HepG2 (cell line): Measurements from ENCODE around the gene C1orf216. TPM values are rescaled to one million over a fixed set of nuclear protein-coding genes. Genes with fewer than 3 reads are reported as not detected.

ENCODE experiments used
- ATAC-seq: fragments of 200-7000 bp; cut with Tn5 transposase; 3 replicates; pipeline ENCODE4 v1.9.1; 2020; ENCODE audit warnings: mild to moderate bottlenecking, moderate library complexity
- BruUV-seq: library from RNA; stranded (reverse); fragments of 400-500 nt; replicated peaks from 2 replicates; lab custom pipeline; 2021; lab: Mats Ljungman, UMichigan
- CTCF ChIA-PET: fragments of 300-600 bp; formaldehyde crosslinking; extraction: SDS; loops from one replicate; lab custom pipeline; 2021; ENCODE audit warnings: low total read pairs, inconsistent platforms, low intra/inter-chr PET ratio; lab: Yijun Ruan, JAX
- POLR2A ChIA-PET: fragments of 350-600 bp; sonication (Branson Sonifier 250); formaldehyde crosslinking; loops from one replicate; lab custom pipeline; 2020; ENCODE audit warnings: antibody characterized with exemption, inconsistent platforms; lab: Yijun Ruan, JAX
- DNase-seq: peaks from one replicate; pipeline ENCODE4 v3.0.0-alpha.2; 2015; ENCODE audit warnings: low spot score
- FAIRE-seq: peaks from 3 replicates; lab custom pipeline; 2011; peaks lifted over from hg19 to GRCh38; lab: Jason Lieb, UNC
- H2AFZ ChIP-seq: one replicate; pipeline ENCODE4 v1.6.1; 2011; ENCODE audit warnings: low read length, inconsistent platforms
- H3K27ac ChIP-seq: fragments of 300-600 bp; 3 replicates; pipeline ENCODE4 v1.8.0; 2011; ENCODE audit warnings: mixed run types, mild to moderate bottlenecking, mixed read lengths, low read length, inconsistent platforms; ENCODE audit not compliant: insufficient read depth; ENCODE audit errors: extremely low read length
- H3K27me3 ChIP-seq, 2 experiments: fragments of 200-600 bp in 1 of 2; 2 replicates in 1 of 2; 3 replicates in 1 of 2; pipeline versions ENCODE4 v1.6.0 to v1.8.0; 2011; ENCODE audit warnings: low read length in 2 of 2, mild to moderate bottlenecking in 2 of 2, moderate library complexity in 2 of 2, inconsistent platforms in 1 of 2; ENCODE audit not compliant: insufficient read depth in 2 of 2, control insufficient read depth in 1 of 2
- H3K36me3 ChIP-seq, 2 experiments: fragments of 200-600 bp in 1 of 2; replicated peaks in 1 of 2; 2 replicates in 1 of 2; 3 replicates in 1 of 2; pipeline versions ENCODE4 v1.5.1 to v1.8.0; 2011; ENCODE audit warnings: low read length in 2 of 2, inconsistent platforms in 1 of 2; ENCODE audit not compliant: insufficient read depth in 2 of 2, control insufficient read depth in 1 of 2
- H3K4me1 ChIP-seq: 2 replicates; pipeline ENCODE4 v1.5.1; 2012; ENCODE audit warnings: low read length, inconsistent platforms; ENCODE audit not compliant: insufficient read depth
- H3K4me2 ChIP-seq: 2 replicates; pipeline ENCODE4 v1.6.0; 2011; ENCODE audit warnings: low read depth, low read length, inconsistent platforms
- H3K4me3 ChIP-seq, 3 experiments: fragments of 200-600 bp in 1 of 3; sonication (generic), shearing (Covaris generic) in 1 of 3; replicated peaks in 1 of 3; 2 replicates each; pipeline ENCODE4 v1.5.1; 2011 to 2016; ENCODE audit warnings: low read length in 3 of 3, inconsistent platforms in 2 of 3, low read depth in 2 of 3, mild to moderate bottlenecking in 2 of 3, control low read depth in 1 of 3, mixed read lengths in 1 of 3; ENCODE audit not compliant: insufficient read depth in 1 of 3
- H3K79me2 ChIP-seq: one replicate; pipeline ENCODE4 v1.6.1; 2011; ENCODE audit warnings: low read length, inconsistent platforms; ENCODE audit not compliant: insufficient read depth
- H3K9ac ChIP-seq: 2 replicates; pipeline ENCODE4 v1.6.0; 2011; ENCODE audit warnings: mild to moderate bottlenecking, low read depth, low read length, inconsistent platforms; ENCODE audit not compliant: insufficient read depth
- H3K9me3 ChIP-seq: 2 replicates; pipeline ENCODE4 v1.5.1; 2012; ENCODE audit warnings: mild to moderate bottlenecking, low read length
- H4K20me1 ChIP-seq: 2 replicates; pipeline ENCODE4 v1.6.0; 2011; ENCODE audit warnings: inconsistent platforms, mild to moderate bottlenecking, low read length, moderate library complexity; ENCODE audit not compliant: insufficient read depth
- ESRRA ChIP-seq: sonication (generic); formaldehyde crosslinking; IDR thresholded peaks from 2 replicates; pipeline ENCODE4 v1.5.1; 2020; ENCODE audit warnings: mild to moderate bottlenecking, low read depth, missing genetic modification reagents
- JUNB ChIP-seq: sonication (generic); formaldehyde crosslinking; IDR thresholded peaks from 2 replicates; pipeline ENCODE4 v1.8.0; 2022; ENCODE audit warnings: missing genetic modification reagents, mild to moderate bottlenecking, borderline replicate concordance
- SAP130 ChIP-seq: IDR thresholded peaks from 2 replicates; pipeline ENCODE4 v1.6.1; 2016; ENCODE audit warnings: low read depth
- TEAD2 ChIP-seq: sonication (generic); formaldehyde crosslinking; IDR thresholded peaks from 2 replicates; pipeline ENCODE4 v1.9.0; 2021; ENCODE audit warnings: missing genetic modification reagents
- ZFP1 ChIP-seq: IDR thresholded peaks from 2 replicates; pipeline ENCODE4 v1.6.1; 2016
- ZMYM3 ChIP-seq: sonication (generic); formaldehyde crosslinking; IDR thresholded peaks from 2 replicates; pipeline ENCODE4 v1.5.1; 2020; ENCODE audit warnings: mild to moderate bottlenecking, missing genetic modification reagents
- ZNF652 ChIP-seq: IDR thresholded peaks from 2 replicates; pipeline ENCODE4 v1.6.1; 2016; ENCODE audit warnings: low read depth, borderline replicate concordance
- ZNF749 ChIP-seq: sonication (generic); formaldehyde crosslinking; IDR thresholded peaks from 2 replicates; pipeline ENCODE4 v1.8.0; 2022; ENCODE audit warnings: mild to moderate bottlenecking, missing genetic modification reagents, moderate library complexity, borderline replicate concordance
- ZNF75D ChIP-seq: sonication (generic); formaldehyde crosslinking; IDR thresholded peaks from 2 replicates; pipeline ENCODE4 v1.8.1; 2023; ENCODE audit warnings: missing genetic modification reagents, mild to moderate bottlenecking, borderline replicate concordance
- WGBS: methylation state at CpG from one replicate; pipeline ENCODE4 v1.1.6; 2017; ENCODE audit warnings: low lambda C conversion rate; 5-methylcytosine and 5-hydroxymethylcytosine counted together
- in situ Hi-C: cut with HindIII; loops from 2 replicates; pipeline ENCODE4 v1.10.0; 2017; ENCODE audit warnings: low pct_unique_long_range_greater_than_20kb; ENCODE audit not compliant: extremely low pct_ligation_motif_present
- intact Hi-C: fragments of 100-400 bp; cut with micrococcal nuclease; formaldehyde crosslinking; loops from one replicate; pipeline ENCODE4 v1.10.0; 2022; ENCODE audit not compliant: unreplicated experiment
- polyA plus RNA-seq, 8 experiments: library from polyadenylated mRNA; depleted of rRNA in 3 of 8; stranded (reverse) in 7 of 8; unstranded in 1 of 8; fragments of >200 nt; fragmentation: Illumina TruSeq in 4 of 8; extraction: Trizol in 4 of 8; gene quantifications; 2 replicates each; pipeline versions ENCODE4 v1.2.1 to v1.2.3, GENCODE V29; 2011 to 2016; ENCODE audit warnings: low read depth in 4 of 8, missing spikeins in 1 of 8, mixed read lengths in 1 of 8; ENCODE audit not compliant: insufficient read depth in 1 of 8
- total RNA-seq, 5 experiments: library from RNA; depleted of rRNA; stranded (reverse); fragments of >200 nt; fragmentation: Illumina TruSeq; extraction: Trizol; gene quantifications; 2 replicates each; pipeline ENCODE4 v1.2.3, GENCODE V29; 2016; ENCODE audit warnings: low read depth in 1 of 5
- TF ChIP-seq, protein P1 (sequence below): sonication (generic); formaldehyde crosslinking; IDR thresholded peaks from 2 replicates; pipeline ENCODE4 v1.4.0; 2020; ENCODE audit warnings: missing genetic modification reagents, low read depth, mild to moderate bottlenecking, borderline replicate concordance
- TF ChIP-seq, protein P2 (sequence below): sonication (generic); formaldehyde crosslinking; IDR thresholded peaks from 2 replicates; pipeline ENCODE4 v1.5.0; 2020; ENCODE audit warnings: missing genetic modification reagents
- TF ChIP-seq, protein P3 (sequence below): sonication (generic); formaldehyde crosslinking; IDR thresholded peaks from 2 replicates; pipeline ENCODE4 v1.4.0; 2020; ENCODE audit warnings: mild to moderate bottlenecking, missing genetic modification reagents
- TF ChIP-seq, protein P4 (sequence below): sonication (generic); formaldehyde crosslinking; IDR thresholded peaks from 2 replicates; pipeline ENCODE4 v1.5.1; 2020; ENCODE audit warnings: missing genetic modification reagents, mild to moderate bottlenecking, borderline replicate concordance

C1orf216 gene
- total and polyA plus RNA-seq, 2 of the 13 experiments (the other 11 are each of a cell fraction or from before 2014, with no cell fraction given) = 0.48 to 1.1 TPM

DNA sequence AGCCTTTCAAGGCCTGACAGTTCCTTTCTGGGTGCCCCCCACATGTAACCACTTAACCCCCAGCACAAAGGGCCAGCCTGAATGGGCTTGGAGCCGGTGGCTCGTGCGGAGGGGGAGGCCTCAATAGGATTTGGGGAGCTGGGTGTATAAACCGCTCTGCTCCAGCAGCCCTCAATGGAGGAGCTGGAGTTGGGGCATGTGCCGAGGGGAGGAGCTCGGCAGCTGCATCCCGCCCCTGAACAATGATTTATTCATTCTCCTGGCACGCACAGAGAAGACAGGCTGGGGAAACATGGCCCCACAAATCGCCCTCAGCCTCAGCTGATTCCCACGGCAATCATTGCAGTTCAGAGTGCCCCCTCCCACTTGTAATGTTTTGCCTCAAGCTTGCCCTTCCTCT is 6.9 kb upstream of the C1orf216 start (continued):
- TF ChIP-seq ESRRA (CRISPR knock-in tag) = no peak
- TF ChIP-seq, protein P1, sequence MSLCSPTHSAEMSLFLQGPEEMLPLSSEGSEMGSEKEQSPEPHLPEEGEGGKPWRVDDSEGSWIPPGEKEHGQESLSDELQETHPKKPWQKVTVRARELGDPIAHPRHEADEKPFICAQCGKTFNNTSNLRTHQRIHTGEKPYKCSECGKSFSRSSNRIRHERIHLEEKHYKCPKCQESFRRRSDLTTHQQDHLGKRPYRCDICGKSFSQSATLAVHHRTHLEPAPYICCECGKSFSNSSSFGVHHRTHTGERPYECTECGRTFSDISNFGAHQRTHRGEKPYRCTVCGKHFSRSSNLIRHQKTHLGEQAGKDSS (CRISPR knock-in tag) = no peak

DNA sequence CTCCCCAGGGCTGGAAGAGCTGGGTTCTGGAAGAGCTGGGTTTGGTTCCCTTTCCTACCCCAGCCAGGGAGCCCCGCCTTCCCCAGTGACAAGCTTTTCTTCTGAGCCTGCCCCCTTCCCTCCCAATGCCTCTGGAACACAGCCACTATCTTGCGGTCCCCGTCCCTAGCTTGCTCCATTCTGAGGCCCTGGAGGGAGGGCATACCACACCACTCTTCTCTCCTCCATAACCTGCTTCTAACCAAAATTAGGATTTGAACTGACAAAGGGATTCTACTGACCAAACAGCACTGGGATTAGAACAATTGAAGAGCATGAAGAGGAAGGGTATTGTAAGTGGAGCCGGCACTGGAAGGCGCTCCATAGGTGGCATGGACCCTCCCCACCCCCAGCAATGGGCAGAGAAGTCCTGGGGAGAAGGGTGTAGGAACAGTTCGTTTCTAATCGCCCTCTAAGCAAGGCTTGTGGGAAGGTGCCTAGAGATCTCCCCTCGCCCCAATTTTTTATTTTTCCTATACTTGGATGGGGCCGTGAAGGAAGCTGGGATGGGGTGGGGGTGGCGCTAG is 690 bp downstream of the C1orf216 start:
- POLR2A ChIA-PET = no interaction called here
- H3K36me3 ChIP-seq = no peaks in the 10 kb centered on the region
- H2AFZ ChIP-seq = no peak overlapping the region
- no peak overlapping the region for H3K9ac ChIP-seq
- no peak overlapping the region for H3K4me3 ChIP-seq
- H3K4me1 ChIP-seq = peaks cover 14% of the 10 kb centered on the region
- no peaks in the 10 kb centered on the region for H4K20me1 ChIP-seq
- no TSS peak for BruUV-seq
- H3K9me3 ChIP-seq = no peaks in the 10 kb centered on the region
- H3K27ac ChIP-seq = no peak overlapping the region
- in situ Hi-C loops (loop anchor here (5.0 kb wide), 1 partner anchor 151 kb away; no protein-coding TSS in a partner anchor), intact Hi-C loops (no loop called here)
- CTCF ChIA-PET = interaction anchor here (1.6 kb wide), 1 partner anchor 149 kb away, joined by 4 read pairs; no protein-coding TSS in a partner anchor
- DNase-seq (no peak), FAIRE-seq (no peak), ATAC-seq (no peak)
- WGBS = 91% methylated on average over 10 of the region's 10 CpGs
- no peaks in the 10 kb centered on the region for H3K27me3 ChIP-seq
- H3K4me2 ChIP-seq = no peak overlapping the region
- H3K79me2 ChIP-seq = no peaks in the 10 kb centered on the region
- TF ChIP-seq SAP130 (CRISPR knock-in tag) (no peak), ZNF749 (CRISPR knock-in tag) (no peak), ZFP1 (CRISPR knock-in tag) (no peak), ZNF652 (no peak), JUNB (CRISPR knock-in tag) (no peak), TEAD2 (CRISPR knock-in tag) (no peak), ZNF75D (CRISPR knock-in tag) (no peak), ZMYM3 (CRISPR knock-in tag) (no peak)
- TF ChIP-seq, protein P2, sequence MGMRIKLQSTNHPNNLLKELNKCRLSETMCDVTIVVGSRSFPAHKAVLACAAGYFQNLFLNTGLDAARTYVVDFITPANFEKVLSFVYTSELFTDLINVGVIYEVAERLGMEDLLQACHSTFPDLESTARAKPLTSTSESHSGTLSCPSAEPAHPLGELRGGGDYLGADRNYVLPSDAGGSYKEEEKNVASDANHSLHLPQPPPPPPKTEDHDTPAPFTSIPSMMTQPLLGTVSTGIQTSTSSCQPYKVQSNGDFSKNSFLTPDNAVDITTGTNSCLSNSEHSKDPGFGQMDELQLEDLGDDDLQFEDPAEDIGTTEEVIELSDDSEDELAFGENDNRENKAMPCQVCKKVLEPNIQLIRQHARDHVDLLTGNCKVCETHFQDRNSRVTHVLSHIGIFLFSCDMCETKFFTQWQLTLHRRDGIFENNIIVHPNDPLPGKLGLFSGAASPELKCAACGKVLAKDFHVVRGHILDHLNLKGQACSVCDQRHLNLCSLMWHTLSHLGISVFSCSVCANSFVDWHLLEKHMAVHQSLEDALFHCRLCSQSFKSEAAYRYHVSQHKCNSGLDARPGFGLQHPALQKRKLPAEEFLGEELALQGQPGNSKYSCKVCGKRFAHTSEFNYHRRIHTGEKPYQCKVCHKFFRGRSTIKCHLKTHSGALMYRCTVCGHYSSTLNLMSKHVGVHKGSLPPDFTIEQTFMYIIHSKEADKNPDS (CRISPR knock-in tag) = no peak
- TF ChIP-seq, protein P3, sequence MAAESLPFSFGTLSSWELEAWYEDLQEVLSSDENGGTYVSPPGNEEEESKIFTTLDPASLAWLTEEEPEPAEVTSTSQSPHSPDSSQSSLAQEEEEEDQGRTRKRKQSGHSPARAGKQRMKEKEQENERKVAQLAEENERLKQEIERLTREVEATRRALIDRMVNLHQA = no peak
- TF ChIP-seq, protein P4, sequence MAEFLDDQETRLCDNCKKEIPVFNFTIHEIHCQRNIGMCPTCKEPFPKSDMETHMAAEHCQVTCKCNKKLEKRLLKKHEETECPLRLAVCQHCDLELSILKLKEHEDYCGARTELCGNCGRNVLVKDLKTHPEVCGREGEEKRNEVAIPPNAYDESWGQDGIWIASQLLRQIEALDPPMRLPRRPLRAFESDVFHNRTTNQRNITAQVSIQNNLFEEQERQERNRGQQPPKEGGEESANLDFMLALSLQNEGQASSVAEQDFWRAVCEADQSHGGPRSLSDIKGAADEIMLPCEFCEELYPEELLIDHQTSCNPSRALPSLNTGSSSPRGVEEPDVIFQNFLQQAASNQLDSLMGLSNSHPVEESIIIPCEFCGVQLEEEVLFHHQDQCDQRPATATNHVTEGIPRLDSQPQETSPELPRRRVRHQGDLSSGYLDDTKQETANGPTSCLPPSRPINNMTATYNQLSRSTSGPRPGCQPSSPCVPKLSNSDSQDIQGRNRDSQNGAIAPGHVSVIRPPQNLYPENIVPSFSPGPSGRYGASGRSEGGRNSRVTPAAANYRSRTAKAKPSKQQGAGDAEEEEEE (CRISPR knock-in tag) = no peak
